HG02981 (cell line): Measurements from ENCODE around the gene GAS6.

Source experiments
- ATAC-seq: cut with Tn5 transposase; IDR thresholded peaks from one replicate; pipeline ENCODE4 v1.9.1; 2021; ENCODE audit warnings: mild to moderate bottlenecking, moderate library complexity; ENCODE audit not compliant: unreplicated experiment

GAS6 gene

DNA sequence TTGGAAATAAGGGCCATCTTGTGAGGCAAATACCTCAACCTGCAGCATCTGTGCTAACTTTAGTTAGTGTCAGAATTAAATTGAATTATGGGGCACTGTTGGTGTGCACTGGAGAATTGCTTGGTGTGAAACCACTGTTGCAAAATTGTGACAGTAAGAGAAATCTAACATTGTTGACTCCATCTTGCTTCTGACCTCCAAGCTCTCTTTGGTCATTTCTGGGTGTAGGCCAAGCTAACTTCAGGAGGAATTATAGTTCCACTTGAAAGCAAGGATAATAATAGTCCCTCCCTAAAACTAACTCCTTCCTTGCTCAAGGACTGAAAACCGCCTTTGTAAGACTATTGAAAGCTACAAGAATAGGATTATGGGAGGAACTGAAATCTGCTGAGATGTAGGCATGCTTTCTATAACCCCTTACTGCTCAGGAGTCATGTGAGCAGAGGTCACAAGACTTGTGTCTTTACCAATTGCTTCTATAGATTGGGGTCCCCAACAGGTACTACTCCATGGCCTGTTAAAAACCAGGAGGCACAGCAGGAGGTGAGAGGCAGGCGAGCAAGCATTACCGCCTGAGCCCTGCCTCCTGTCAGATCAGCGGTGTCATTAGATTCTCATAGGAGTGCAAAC lies 24.9 kb upstream of the GAS6 start:
- no peak for ATAC-seq

DNA sequence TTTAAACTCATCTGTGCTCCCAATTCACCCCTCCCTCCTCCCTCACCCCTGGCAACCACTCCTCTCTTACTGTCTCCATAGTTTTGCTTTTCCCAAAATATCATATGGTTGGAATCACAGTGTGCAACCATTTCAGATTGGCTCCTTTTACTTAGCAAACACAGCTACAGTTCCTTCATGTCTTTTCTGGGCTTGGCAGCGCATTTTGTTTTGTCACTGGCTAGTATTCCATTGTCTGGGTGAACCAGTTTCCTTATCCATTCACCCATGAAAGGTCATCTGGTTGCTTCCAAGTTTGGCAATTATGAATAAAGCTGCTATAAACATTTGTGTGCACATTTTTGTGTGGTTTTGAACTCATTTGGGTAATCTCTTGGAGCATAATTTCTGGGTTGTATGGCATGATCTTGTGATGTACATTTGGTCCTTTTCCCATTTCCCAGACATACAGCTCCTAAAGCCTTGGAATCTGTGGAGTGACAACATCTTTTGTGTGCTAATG lies 23.9 kb upstream of the GAS6 start:
- no peak for ATAC-seq

DNA sequence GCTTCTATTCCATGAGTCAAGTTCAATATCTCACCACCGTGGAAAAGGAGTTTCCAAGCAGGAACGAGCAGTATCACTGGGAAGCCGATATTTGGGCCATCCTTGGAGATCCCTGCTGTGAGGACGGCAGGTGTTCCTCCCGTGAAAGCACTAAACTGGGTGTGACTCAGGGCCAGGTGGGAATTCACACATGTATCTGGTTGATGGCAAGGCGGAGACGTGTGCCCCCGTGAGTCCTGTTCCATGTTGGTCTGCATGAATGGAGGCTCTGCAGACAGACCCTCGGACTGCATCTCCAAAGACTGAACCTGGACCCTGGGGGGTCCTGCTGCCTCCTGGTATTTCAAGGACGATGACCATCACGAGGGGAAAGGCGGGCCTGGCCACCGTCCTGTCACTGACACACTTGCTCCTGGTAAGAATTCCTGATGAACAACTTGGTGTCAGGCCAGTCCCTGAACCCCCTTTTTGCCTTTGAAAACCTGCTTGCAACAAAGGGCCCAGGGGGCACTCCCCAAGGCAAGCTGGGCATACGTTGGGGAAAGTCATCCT lies 22.8 kb upstream of the GAS6 start:
- no peak for ATAC-seq

DNA sequence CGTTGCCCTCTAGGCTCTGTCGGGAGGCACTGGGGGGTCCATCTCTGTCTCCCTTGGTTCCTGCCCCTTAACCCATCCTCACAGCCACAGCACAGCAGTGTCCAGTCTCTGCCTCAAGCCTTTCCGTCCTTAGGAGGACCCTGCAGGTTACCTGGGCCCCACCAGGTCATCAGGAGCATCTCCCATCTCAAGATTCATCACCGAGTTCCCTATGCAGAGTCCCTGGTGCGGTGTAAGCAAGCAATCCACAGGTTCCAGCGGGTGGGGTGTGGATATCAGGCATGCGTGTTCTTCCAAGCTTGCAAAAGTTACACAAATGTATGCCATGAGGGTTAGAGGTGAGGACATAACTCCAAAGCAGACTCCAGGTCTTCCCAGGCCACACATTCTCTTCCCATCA lies 20.9 kb upstream of the GAS6 start:
- ATAC-seq = no peak

DNA sequence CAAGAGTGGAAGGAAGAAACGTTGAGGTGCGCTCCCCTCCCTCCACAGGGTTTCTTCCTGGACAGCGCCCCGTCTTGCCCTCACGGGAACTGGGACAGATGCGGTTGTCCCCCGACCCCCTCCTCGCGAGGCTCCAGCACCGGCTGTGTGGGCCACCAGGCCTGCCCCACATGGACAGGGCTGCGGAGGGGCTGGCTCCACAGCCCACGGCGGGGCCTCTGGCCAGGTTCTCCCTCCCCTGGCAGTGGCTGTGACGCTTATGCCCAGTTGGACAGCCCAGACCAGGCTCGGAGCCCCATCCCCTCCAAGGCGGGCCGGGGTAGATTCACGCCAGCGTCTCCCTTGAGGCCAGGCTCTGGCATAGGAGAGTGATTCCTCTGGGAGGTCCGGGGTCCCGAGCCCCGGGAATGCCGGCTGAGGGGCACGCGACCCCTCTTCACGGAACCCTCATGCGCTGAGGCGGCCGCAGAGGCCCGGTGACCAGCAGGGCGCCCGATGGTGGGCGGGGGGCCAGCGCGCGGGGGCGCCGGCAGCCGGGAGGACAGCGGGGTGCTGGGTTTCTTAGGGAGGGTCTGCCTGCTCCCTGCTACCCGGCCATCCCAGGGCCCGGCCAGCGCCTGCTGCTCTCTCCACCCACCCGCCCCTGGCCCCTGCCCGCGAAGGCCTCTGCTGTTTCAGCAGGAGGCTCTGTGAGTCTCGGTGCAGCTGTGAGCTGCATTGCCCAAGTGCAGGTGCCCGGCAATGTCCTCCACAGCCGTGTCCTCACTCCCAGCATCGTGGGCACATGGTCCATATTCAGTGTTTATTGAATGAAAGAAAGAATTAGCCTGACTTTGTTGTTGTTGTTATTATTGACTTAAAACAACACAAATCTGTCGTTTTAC lies 20.3 kb upstream of the GAS6 start:
- ATAC-seq = no peak

DNA sequence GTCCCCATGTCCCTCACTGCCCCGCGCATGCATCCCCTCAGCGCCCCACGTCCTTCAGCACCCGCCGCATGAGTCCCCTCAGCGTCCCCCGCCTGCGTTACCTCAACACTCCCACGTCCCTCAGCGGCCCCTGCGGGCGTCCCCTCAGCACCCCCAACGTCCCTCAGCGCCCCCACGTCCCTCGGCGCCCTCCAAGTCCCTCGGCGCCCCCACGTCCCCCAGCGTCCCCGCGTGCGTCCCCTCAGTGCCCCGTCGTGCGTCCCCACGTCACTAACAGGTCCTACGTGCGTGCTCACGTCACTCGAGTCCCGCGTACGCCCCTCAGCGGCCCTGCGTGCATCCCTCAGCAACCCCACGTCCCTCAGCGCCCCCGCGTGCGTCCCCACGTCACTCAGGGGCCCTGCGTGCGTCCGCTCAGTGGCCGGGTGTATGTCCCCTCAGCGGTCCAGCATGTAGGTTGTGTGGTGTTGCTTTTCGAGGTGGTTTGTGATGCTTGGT lies 19.5 kb upstream of the GAS6 start:
- no peak for ATAC-seq

DNA sequence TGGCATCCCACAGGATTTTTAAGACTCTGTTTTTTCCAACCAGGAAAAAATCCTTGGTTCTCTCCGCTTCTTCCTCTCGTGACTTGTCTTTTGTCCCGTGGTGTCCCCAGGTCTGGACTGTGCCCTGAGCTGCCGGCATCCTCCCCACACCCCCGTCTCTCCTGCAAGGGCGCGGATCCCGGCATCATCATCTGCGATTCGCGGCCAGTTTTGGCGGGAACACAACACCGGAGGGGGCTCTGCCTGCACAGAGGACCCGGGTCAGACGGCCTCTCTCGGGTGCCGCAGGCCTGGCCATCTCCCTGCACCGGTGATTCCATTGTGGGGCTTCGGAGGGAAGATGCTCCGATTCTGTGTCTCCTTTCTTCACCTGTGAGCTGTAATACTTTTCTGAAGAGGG lies 18.8 kb upstream of the GAS6 start:
- ATAC-seq = no peak

DNA sequence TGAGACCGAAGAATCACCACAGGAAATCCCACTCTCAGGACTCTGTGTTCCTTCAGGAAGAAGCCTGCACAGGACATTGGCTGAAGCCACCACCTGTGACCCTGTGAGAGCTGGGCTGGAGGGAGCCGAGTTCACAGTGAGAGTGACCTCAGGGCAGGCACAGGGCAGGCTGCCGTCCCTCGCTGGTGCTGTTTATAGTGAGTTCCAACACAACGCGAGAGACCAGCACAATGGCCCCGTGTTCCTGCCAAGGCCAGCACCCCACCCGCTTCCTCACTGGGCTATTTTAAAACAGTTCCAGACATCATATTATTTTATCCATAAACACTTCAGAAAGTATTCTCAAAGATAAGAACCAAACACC lies 18.4 kb upstream of the GAS6 start:
- ATAC-seq = no peak

DNA sequence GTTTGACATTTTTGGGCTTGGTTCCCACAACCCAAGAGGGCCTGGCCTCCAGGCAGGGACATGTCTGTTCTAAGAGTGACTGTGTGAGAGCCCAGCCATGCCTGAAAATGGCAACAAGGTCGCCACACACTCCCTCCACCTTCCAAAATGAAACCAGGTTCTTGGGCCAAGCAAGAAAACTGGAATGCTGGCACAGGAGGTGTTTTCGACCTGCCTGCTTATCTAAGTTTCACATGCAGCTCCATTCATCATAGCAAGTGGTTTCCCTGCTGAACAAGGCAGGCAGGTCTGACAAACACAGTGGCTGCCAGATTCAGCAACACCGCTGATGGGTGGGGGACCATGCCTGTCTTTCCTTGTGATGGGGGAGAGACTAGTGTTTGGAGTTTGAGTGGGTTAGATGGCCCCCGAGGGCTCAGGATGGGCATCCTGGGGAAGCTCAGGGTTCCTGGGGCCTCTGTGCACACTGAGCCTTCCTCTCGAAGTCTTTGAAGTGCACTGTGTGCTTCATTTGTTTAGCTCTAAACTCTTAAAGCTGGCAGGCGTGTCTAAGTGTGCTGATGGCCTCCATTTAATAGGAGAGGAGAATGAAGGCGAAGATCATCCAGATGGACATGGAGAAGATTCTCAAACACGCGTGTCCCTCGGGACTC lies 17.9 kb upstream of the GAS6 start:
- ATAC-seq = no peak

DNA sequence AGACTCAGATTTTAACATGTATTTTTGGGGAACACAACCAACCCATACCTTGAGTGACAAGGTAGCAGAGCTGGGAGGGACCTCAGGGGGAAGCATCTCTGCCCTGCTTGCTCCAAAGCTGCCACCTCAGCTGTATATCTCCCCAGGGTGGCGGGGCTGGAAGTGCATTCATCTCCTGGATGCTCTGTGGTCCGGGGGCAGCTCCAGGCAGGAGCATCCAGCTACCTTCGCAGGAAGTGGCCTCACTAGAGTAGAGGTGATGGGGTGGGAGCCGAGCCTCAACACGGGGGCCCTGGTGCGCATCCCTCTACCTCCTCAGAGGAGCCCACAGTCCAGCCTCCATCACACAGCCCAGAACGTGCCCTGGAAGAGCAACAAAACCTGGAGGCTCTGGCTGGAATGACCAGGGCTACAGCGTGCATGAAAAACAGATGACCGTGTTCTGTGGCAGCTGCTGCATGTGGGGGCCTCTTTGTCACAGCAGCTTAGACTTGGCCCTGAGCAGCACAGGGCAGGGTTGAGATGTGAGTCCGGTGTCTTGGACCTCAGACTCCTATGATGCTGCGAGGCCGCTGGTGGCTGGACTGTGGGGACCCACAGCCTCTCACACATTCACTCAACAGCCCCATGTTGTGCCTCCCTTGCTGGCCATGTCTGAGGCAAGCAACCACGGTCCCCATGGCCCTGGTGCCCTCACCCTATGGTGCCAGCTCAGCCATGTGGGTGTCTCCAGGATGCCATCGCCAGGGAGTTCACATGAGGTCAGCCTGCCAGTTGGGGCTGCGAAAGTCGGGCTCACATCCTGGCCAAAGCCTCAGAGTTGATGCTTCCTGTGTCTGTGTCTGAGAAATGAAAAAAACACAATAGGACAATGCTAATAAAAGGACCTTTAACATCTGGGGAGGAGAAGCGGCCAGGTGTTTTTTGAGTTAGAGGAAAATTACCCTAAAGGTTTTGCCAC lies 17.1 kb upstream of the GAS6 start:
- ATAC-seq = no peak

DNA sequence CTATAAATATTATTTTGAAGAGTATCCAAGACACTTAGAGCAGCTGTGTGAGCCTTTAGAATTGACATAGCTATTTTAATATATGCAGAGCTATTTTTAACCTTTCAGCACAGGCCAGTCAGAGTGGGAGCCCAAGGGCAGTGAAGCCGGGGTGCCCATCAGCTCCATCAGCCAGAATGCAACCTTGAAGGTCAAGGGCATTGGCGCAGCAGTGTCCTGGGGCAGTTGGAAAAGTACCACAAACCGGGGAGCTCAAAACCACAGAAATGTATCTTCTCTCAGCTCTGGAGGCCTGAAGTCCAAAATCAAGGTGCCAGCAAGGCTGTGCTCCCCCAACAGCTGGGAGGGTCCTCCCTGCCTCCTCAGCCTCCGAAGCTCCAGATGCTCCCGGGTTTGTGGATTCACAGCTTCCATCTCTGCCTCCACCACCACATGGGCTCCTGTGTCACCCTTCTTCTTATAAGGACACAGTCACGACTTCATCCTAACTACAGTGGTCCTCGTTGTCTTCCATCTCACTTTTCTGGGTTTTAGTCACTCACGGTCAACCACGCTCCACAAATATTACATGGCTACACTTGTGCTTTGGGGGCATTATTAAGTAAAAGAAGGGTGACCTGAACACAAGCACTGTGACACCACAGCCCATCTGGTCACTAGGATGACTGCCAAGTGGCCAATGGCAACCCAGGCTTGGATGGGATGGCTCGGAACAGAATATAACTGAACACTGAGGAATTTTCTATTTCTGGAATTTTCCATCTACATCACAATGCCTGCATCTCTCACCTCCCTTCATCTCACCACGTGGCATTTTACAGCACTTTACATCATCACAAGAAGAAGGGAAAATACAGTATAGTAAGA lies 15.9 kb upstream of the GAS6 start:
- ATAC-seq = no peak

DNA sequence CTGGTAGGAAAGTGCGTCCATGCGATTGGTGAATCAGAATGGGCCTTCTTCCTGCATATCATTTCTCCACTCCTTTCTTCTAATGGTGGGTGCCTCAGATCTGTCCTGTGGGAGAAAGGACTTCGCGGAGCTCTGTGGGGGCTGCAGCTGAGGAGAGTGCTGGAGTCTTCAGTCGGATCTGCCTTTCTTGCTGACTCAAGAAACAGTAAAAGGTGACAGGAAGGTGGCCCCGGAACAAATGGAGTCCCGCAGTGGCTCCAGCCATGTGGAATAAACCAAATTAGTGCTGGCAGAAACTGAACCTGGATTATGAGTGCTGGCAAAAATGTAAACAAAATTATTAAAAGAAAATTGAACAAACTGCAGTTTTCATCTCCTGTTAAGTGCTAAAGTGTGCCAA lies 15.1 kb upstream of the GAS6 start:
- ATAC-seq = no peak

DNA sequence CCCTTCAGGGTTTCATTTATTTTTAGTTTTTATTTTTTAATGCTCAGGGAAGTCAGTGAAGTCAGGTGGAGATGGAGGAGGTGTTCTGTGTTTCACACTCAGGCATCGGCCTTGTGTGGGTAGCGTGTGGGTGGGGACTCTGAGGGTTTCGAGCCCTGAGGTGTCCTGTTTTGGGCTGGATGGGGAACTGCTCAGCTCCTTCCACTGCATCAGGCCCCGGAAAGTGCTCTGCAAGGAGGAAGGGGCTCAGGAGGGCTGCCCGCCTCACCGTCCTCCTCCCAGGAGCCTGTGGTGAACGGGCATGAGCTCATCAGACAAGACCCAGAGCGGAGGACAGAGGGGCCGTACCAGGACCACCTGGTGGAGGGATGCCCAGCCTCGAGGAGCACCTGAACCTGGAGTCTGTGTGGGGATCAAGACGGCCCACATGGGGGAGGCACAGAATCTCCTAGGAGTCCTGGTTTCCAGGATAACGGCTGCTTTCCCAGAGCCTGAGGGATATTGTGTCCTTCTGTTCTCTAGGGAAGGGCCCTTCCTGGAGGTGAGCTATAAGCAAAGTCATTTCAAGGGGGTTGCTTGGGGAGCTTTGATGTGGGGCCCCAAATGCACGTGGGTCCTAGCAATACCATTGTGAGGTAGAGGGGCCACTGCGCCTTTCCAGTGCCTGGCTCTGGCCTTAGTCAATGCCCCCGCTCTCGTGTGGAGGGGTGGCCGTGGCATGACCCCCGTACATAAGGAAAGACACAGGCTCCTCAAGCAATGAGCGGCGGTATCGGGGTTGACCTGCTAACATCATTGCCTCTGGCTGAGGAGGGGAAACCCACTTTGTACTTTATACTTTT lies 13.5 kb upstream of the GAS6 start:
- ATAC-seq = no peak

DNA sequence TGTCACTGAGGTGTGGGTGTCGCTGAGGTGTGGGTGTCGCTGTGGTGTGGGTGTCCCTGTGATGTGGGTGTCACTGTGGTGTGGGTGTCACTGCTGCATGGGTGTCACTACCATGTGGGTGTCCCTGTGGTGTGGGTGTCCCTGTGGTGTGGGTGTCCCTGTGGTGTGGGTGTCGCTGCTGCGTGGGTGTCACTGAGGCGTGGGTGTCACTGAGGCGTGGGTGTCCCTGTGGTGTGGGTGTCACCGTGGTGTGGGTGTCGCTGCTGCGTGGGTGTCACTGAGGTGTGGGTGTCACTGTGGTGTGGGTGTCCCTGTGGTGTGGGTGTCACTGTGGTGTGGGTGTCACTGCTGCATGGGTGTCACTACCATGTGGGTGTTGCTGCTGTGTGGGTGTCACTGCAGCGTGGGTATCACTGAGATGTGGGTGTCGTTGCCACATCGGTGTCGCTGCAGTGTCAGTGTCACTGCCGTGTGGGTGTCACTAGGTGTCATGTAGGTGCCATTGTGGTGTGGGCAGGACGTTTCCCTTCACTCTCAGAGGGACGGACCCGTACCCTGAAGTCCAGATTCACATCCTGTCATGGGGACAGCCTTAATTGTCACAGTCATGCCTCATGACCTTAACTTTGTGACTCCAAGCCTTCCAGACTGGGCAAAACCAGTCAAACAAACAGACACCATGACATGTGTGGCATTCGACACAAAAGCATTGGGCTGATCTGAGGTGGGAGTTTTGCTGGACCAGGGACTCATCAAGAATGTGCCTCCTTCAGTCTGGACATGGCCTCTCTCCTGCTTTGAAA lies 12.7 kb upstream of the GAS6 start:
- ATAC-seq = no peak

DNA sequence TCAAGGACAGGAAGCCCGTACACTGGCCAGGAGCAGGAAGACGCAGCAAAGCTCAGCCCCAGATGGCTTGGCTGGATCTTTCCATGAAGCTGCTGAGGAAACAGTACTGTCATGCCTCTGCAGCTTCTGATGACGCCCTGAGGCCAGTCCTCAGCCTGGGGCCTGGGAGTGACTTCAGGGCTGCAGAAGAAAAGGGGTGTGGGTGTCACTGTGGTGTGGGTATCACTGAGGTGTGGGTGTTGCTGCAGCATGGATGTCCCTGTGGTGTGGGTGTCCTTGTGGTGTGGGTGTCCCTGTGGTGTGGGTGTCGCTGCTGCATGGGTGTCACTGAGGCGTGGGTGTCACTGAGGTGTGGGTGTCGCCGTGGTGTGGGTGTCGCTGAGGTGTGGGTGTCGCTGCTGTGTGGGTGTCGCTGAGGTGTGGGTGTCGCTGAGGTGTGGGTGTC lies 12.0 kb upstream of the GAS6 start:
- ATAC-seq = no peak

DNA sequence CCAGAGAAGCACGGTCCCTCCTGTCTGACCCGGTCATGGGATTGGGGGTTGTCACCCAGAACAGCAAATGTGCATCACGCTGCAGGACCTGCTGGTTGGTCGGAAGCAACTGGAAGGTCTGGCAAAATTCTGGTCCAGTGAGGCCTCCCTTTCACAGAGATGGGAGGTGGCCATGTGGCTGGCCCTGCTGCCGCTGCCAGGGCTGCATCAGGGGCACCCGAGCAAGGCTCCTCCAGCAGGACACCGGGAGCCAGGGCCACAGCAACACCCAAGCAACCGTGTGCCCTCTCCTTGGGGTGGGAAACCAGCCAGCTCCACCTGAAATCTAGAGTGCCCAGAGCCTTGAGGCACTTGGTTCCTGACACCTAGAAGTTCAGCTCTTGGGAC lies 11.5 kb upstream of the GAS6 start:
- ATAC-seq = no peak

DNA sequence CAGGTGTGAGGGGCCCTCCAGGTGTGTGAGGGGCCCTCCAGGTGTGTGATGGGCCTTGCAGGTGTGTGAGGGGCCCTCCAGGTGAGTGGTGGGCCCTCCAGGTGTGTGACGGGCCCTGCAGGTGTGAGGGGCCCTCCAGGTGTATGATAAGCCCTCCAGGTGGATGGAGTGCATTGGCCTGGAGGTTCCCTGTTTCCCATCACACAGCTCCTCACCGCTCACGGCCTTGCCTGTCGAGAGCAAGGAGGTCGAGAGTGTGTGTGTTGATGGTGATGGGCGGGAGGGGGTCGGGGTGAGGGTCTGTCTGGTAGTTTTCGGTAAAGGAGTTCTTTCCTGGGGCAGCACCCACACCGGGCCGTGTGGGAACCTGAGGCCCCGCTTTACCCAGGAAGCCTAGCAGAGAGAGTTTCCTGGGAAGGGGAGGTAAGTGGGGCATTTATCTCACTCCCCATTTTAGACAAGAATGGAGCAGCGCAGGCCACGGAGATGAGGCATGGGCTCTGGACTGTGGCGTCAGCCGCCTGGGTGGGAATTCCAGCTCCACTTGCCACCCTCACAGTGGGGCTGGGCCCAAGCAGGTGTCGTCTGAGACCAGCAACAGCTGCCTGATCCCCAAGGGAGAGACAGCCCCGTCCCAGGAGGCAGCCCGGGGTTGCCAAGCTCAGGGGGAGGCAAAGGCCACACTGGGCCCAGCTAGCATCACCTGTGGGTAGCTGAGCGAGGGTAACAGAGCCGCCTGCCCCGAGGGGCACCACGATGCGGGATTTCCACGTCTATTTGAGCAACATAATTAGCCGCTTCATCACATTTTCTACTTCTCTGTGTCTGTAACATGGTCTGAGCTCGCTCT lies 10.9 kb upstream of the GAS6 start:
- no peak for ATAC-seq
